GM19463 (cell line): Measurements from ENCODE around the gene CCP110.

Source experiments
- ATAC-seq: cut with Tn5 transposase; IDR thresholded peaks from one replicate; pipeline ENCODE4 v1.9.1; 2021; ENCODE audit warnings: mild to moderate bottlenecking, moderate library complexity; ENCODE audit not compliant: unreplicated experiment

Gene CCP110

DNA sequence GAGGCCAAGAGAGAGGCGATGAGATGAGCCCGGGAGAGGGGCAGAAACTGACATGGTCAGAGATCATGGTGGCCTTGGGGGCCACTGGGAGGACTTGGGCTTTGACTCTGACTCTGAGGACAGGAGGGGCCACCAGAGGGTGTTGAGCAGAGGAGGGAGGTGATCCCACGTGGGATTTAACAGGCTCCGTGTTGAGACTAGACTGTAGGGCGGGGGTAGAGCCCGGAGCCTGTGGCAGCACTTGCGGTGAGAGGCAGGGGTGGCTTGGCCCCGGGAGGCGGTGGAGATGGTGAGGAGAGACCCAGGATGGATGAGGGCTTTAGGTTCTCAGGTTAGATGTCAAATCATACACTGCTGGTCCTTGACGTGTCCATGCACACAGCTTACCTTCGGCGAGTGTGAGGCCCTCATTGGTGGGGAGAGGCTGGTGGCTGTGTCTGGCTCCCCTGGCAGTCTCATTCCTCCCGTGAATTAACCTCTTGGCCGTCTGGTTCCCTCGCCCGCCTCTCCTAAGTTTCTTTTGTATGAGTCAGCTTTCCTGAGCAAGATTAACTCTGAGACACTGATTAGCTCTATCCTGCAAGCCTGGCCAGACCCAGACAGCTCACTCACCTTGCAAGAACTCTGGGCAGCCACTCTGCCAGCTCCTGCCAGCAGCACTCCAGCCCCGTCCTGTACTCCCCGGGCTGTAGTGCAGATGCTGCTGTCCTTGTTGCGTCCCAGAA is 71.5 kb downstream of the CCP110 start:
- ATAC-seq: no peak

DNA sequence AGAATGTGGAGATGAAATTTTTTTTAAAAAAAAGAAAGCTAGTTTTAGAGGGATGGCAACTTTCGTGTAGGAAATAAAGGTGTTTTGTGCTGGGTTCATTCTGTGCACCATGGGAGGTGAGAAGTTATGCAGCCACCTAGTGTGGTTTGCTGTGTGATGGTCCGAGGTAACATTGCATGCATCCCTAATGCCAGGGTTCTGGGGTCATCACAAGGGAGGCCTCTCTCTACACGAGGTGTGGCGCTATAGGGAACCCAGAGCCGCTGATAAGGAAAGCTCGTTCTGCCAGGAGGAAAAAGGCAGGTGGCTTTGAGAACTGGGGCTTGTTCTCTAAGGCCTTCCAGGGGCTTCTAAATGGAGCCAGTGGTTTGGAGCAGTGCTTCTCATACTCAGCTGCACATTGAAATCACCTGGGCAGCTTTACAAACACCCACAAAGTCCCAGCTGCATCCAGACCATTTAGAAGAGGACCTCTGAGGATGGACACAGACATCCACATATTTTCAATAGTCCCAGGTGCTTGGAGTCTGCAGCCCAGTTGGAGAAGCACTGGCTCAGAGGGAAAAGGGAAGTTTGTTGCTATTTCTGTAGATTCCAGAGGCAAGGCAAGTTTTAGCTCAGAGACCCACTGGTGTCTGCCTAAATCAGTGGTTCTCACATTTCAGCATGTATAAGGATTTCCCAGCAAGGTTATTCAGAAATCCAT is 75.2 kb downstream of the CCP110 start:
- no peak for ATAC-seq

DNA sequence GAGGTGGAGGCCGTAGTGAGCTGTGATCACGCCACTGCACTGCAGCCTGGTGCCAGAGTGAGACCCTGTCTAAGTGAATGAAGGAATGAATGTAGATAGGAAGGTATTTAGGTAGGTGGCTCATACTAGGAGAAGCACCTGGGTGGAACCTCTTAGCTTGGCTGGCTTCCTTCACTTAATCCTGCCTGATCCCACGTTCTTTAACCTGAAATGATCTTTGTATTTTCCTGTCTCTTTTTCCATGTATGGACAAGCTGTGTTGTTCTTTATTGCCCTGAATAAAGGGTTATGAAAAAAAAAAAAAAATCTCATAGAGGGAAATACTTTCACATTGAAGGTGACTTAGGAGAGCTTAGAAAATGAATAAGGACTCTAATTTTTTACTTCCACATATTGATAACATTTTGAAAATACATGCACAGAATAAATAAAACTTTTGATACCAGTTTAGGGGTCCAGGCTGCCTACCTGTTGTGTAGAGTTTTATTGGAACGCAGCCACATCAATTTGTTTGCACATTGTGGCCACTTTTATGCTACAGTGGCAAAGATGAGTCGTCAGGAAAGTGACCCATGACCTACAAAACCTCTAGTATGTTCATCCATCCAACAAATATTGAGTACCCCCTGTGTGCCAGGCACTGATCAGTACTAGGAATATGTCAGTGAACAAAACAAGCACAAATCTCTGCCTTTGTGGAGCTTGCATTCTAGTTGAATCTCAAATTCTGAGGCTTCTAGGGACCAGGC is 76.4 kb downstream of the CCP110 start:
- no peak for ATAC-seq

GRCh38 chr16:19601083-19601976 is 77.6 kb downstream of the CCP110 start:
- ATAC-seq: no peak
